GM21447 (cell line): ENCODE results near the gene PABPC3.

Source experiments
- ATAC-seq: cut with Tn5 transposase; IDR thresholded peaks from one replicate; pipeline ENCODE4 v1.9.1; 2021; ENCODE audit not compliant: unreplicated experiment

Gene PABPC3

GRCh38 chr13:25095851-25096453 is at the start of gene PABPC3:
Gene PABPC3, plus strand, starts transcription at chr13:25096136. Its CDS starts 63 bp downstream, at chr13:25096199.
- no peak for ATAC-seq

GRCh38 chr13:25046274-25046984 is 49.5 kb upstream of the PABPC3 start:
- no peak for ATAC-seq

- ATAC-seq = no peak
Measured at GRCh38 chr13:25046985-25047511, 48.9 kb upstream of the PABPC3 start.

- ATAC-seq = no peak
Measured at GRCh38 chr13:25051065-25051464, 44.9 kb upstream of the PABPC3 start.

- no peak for ATAC-seq
Measured at GRCh38 chr13:25059166-25059565, 36.8 kb upstream of the PABPC3 start.

- no peak for ATAC-seq
Measured at GRCh38 chr13:25059958-25060357, 36.0 kb upstream of the PABPC3 start.

- no peak for ATAC-seq
Measured at GRCh38 chr13:25062479-25062878, 33.5 kb upstream of the PABPC3 start.

- ATAC-seq = no peak
Measured at GRCh38 chr13:25064396-25064795, 31.5 kb upstream of the PABPC3 start.

- ATAC-seq = no peak
Measured at GRCh38 chr13:25065974-25066770, 29.8 kb upstream of the PABPC3 start.

GRCh38 chr13:25067064-25067463 is 28.9 kb upstream of the PABPC3 start:
- no peak for ATAC-seq

GRCh38 chr13:25068810-25069209 is 27.1 kb upstream of the PABPC3 start:
- no peak for ATAC-seq

- ATAC-seq = no peak
Measured at GRCh38 chr13:25069236-25069635, 26.7 kb upstream of the PABPC3 start.

- ATAC-seq = no peak
Measured at GRCh38 chr13:25069911-25070310, 26.0 kb upstream of the PABPC3 start.

- ATAC-seq = no peak
Measured at GRCh38 chr13:25080773-25081172, 15.2 kb upstream of the PABPC3 start.

- no peak for ATAC-seq
Measured at GRCh38 chr13:25084096-25084495, 11.8 kb upstream of the PABPC3 start.

- no peak for ATAC-seq
Measured at GRCh38 chr13:25085125-25085742, 10.7 kb upstream of the PABPC3 start.

- ATAC-seq = no peak
Measured at GRCh38 chr13:25088562-25089221, 7.2 kb upstream of the PABPC3 start.

GRCh38 chr13:25097426-25097825 is 1.5 kb downstream of the PABPC3 start:
- no peak for ATAC-seq

GRCh38 chr13:25103711-25104110 is 7.8 kb downstream of the PABPC3 start:
- ATAC-seq = no peak

- ATAC-seq = no peak
Measured at GRCh38 chr13:25109341-25109740, 13.4 kb downstream of the PABPC3 start.
